LNCAP (cell line): ENCODE data around the gene LYPD6B.

ENCODE experiments used
- TF ChIP-seq, protein P1 (sequence below): fragments of 450-650 bp; IDR thresholded peaks from 2 replicates; pipeline ENCODE4 v1.5.1; 2017; ENCODE audit warnings: mild to moderate bottlenecking

The LYPD6B gene

DNA sequence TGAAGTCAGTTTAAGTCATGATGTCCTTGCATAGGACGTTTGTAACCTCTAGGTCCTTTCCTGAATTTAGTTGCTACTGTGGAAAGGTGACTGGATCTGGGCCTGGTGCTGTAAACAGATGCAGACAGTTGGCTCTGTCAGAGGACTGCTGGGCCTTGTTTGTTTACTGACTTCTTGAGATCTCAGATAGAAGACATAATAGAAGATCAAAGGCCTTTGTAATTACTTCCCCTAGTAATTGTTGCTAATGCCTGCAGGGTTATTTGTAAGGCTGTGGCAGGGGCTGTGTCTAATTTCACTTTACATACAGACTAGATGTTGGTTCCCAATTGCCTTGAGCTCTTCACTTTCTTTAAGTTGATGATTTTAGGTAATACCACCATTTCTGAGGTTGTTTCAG lies 42.5 kb downstream of the LYPD6B start:
- TF ChIP-seq, protein P1, sequence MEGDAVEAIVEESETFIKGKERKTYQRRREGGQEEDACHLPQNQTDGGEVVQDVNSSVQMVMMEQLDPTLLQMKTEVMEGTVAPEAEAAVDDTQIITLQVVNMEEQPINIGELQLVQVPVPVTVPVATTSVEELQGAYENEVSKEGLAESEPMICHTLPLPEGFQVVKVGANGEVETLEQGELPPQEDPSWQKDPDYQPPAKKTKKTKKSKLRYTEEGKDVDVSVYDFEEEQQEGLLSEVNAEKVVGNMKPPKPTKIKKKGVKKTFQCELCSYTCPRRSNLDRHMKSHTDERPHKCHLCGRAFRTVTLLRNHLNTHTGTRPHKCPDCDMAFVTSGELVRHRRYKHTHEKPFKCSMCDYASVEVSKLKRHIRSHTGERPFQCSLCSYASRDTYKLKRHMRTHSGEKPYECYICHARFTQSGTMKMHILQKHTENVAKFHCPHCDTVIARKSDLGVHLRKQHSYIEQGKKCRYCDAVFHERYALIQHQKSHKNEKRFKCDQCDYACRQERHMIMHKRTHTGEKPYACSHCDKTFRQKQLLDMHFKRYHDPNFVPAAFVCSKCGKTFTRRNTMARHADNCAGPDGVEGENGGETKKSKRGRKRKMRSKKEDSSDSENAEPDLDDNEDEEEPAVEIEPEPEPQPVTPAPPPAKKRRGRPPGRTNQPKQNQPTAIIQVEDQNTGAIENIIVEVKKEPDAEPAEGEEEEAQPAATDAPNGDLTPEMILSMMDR: no peak

DNA sequence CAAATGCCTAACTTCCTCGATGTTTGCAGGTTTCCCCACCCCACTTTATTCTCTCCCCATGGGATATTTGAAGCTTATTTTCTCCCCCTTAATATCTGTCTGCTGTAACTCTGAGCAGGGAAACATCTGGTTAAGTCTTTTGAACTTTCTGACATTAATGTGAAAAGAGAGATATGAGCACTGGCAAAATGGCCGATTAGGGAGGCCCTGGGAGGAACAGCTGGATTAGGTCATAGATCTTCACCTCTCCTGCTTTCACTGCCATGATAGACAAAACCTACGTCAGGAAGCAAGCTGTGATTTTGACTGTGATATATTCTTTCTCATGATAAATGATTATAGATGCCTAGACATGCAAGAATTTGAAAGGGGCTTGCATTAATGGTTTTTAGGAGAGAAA lies 43.6 kb downstream of the LYPD6B start:
- TF ChIP-seq, protein P1: no peak

DNA sequence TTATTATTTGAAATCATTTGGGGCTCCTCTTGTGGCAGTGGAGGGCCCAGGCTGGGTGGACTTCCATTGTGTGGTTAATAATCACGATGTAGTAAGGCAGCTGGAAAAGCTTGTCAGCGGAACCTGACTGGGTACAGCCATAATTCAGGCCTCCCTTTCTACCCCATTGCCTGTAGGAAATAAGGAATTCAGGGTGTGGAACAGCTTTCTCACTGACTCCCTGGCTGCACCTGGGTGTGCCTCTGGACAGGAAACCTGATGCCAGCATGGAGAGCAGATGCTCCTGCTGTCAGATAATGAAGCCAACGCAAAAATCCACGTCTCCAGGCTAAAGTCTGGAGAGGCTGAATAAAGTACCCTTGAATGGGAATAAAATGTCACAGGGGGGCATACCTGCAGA lies 44.2 kb downstream of the LYPD6B start:
- TF ChIP-seq, protein P1: no peak

DNA sequence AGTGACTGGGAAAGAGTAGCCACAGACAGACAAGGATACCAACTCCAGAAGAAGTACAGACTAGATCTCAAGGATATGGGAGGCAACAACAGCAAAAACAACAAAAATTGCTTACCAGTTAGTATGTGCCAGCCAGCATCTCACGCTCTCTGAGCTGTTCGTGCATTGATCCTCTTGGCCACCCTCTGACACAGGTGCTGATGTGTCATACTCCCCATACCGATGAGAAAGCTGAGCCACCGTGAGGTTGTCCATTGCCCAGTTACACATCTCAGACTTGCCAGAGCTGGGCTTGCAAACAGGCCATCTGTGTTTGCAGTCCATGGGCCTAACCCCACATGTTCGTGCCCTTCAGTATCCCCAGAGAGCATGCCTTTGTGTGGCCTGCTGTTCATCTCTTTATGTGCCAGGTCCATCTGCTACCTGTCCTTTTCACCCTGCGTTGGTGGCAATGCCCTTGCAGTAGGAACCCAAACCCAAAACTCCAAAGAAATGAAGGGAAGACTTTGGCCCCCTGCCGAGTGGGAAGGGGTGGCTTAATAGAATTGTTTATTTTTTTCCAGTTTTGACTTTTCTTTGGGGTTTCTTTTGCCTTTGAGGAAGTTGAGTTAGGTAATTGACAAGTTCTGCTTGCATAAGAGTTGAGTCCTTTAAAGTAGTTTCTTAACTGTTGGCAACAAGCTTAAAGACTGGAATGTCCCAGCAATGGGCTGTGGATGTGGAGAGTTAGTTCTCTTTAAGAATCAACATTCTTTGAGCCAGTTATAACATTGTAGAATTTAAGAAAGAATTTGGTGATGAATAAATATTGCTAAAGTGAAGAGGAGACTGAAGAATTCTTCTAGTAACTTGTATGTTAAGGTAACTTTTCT lies 46.7 kb downstream of the LYPD6B start:
- TF ChIP-seq, protein P1: no peak

DNA sequence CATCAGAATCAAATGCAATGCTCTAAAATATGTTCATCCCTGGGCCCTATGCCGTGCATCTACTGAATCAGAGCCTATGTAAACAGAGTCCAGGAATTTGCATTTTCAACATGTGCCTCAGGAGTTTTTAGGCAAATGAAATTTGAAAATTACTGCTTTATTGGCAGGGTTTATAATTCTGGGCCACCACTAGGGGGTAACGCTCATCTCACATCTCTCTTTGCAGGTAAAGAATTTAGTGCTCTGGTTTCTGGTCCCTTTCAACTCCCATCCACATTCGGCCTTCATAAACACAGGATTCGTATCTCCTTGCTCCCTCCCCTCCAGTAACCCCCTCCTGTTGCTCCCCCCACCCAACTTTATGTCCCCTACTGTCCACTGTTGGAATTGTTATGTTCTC lies 49.3 kb downstream of the LYPD6B start:
- TF ChIP-seq, protein P1: peak; percentile 38; the same call in 1 of the 2 replicates

DNA sequence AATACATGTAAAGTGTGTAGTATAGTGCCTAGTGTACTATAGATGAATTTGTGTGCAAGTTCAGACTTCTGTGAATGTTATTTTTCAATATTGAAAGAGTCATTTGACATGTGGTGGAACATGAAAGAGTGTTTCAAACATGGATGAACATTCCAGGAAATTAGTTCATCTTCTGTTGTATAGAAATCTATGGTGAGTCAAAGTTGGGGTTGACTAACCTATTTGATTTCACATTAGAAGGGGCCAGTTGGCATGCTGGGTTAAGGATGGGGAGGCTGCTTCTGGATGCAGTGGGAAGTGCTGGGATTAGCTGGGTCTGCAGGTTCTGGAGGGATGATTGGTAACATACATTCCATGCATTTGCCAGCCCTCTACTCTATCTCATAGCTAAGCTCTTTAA lies 50.6 kb downstream of the LYPD6B start:
- TF ChIP-seq, protein P1: no peak

DNA sequence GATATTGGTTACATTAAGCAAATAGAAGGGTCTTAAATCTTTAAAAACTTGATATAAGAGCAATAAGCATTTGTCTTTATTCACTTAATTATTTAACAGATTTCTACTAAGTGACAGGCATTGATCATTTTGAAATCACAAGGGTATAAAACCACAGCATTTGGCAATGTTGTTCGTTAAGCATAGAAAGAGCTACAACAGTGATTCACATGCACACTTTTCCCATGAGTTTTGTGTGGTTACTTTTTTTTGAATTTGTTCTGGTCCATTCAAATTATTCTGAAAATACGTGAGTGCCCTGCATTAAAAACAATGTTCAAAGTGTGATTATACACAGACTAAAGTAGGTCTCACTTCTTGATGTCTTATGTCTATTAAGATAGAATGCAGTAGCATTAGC lies 52.2 kb downstream of the LYPD6B start:
- TF ChIP-seq, protein P1: no peak

DNA sequence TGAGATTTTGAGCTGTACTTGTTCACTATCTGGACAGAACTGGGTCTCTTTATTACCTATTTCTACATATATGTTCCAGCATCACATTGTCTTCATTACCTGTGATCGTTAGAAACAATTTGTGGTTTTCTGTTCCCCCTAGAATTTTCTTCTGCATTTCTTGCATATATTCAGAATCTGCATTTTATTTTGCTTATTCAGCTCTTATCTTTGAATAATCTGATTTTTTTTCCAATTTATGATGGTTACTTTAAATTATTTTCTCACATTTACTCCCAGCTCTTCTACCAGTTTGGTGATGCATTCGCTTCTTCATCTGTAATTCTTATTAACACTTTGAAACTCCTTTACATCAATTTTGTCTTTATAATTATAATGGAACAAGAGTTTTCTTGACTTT lies 55.1 kb downstream of the LYPD6B start:
- TF ChIP-seq, protein P1: no peak
